Measurements from ENCODE around the gene ABR. TPM values are rescaled to one million over a fixed set of nuclear protein-coding genes. Genes with fewer than 3 reads are reported as not detected.
"Not testable (repeated sequence)": the region's sequence is repeated elsewhere in the genome, so short reads cannot be mapped to it uniquely, and the experiment has no call there.

The ABR gene
- total RNA-seq, 2 experiments from 2014 or later: 144 to 145 TPM

GRCh38 chr17:1125788-1126145 is 54.0 kb downstream of the ABR start:
- Mint-ChIP-seq H3K27me3 (no peaks in the 10 kb centered on the region), H3K4me3 (no peak overlapping the region), H3K36me3 (ENCODE audit: low read depth) (no peaks in the 10 kb centered on the region), H3K4me1 (peaks cover 20% of the 10 kb centered on the region), H3K9me3 (peaks cover 2% of the 10 kb centered on the region), H3K27ac (no peak overlapping the region)
- POLR2A ChIA-PET: no interaction called here
- CTCF ChIA-PET: interaction anchor here (1.2 kb wide), 1 partner anchor 68 kb away, joined by 3 read pairs; no protein-coding TSS in a partner anchor
- DNase-seq: no peak

- Mint-ChIP-seq H3K9me3 (peaks cover 2% of the 10 kb centered on the region), H3K36me3 (ENCODE audit: low read depth) (no peaks in the 10 kb centered on the region), H3K4me3 (no peak overlapping the region), H3K27me3 (no peaks in the 10 kb centered on the region), H3K4me1 (peaks cover 25% of the 10 kb centered on the region), H3K27ac (no peak overlapping the region)
- DNase-seq: no peak
- ChIA-PET POLR2A (no interaction called here), CTCF (interaction anchor here (1.2 to 5.5 kb wide), 2 partner anchors 63 to 67 kb away, joined by 3 to 79 read pairs; no protein-coding TSS in a partner anchor)
Observed at GRCh38 chr17:1124896-1125787, 54.6 kb downstream of the ABR start.

DNA sequence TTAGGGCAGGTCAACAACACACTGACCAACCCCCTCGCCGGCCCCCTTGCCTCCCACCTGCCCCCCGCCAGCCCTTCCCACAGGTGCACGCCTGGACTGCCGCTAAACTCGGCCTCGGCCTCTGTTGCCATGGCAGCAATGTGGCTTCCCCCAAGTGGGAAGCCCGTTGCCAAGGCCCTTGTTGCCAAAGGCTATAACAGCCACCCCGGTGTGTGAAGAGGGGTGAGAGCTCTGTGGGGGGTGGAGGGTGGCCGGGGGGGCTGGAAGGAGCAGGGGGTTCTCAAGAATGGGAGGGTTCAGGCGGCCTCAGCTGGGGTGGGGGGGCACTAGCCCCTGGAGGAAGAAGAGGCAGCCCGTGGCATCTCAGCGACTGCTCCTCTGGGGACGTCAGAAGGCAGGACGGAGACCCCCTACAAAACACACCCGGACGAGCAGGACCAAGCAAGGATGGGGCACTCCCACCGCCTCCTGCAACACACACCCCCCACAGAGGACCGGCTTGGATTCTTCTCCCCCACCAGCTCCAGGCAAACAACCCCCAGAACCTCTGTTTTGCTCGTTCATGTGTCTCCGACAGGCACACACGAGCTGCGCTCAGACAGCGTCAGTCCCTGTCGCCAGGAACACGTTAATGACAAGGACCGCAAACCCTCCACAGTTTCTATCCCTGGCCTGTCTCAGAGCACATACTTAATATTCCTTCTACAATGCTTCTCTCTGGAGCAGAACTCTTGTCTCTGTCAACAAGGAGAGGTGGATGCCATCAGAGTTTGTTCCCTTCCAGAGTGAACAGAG is 55.7 kb downstream of the ABR start:
- CTCF ChIA-PET: interaction anchor here (1.0 to 5.5 kb wide), 4 partner anchors 17 to 66 kb away, joined by 3 to 79 read pairs (median 14); no protein-coding TSS in a partner anchor
- DNase-seq: no peak
- peaks cover 25% of the 10 kb centered on the region for H3K4me1 Mint-ChIP-seq
- no peaks in the 10 kb centered on the region for H3K36me3 Mint-ChIP-seq (ENCODE audit: low read depth)
- H3K27me3 Mint-ChIP-seq: no peaks in the 10 kb centered on the region
- no peak overlapping the region for H3K4me3 Mint-ChIP-seq
- H3K9me3 Mint-ChIP-seq: peaks cover 2% of the 10 kb centered on the region
- POLR2A ChIA-PET: interaction anchor here (1.1 kb wide), 1 partner anchor 9 kb away, joined by 3 read pairs; no protein-coding TSS in a partner anchor
- no peak overlapping the region for H3K27ac Mint-ChIP-seq

DNA sequence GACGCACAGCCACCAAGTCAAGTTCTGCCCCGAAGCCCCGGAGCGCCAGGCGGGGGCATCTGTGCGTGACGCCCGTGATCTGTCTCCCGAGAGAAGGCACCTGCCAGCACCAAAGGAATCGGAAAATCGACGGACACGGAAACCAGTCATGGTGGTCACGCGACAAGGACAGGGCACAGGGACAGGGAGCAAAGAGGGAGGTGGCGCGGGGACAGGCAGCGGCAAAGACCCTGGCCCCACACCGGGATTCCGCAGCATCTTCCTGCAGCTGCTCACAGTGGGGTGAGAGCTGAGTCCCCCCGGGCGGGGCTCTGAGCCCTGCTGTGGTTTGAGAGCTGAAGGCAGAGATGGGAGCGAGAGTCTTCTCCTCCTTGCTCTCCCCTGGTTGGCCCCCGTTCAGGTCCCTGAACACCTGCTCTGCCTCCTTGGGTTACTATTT is 56.4 kb downstream of the ABR start:
- Mint-ChIP-seq H3K9me3 (no peaks in the 10 kb centered on the region), H3K36me3 (ENCODE audit: low read depth) (no peaks in the 10 kb centered on the region), H3K27me3 (no peaks in the 10 kb centered on the region), H3K4me3 (no peak overlapping the region), H3K27ac (no peak overlapping the region), H3K4me1 (peaks cover 25% of the 10 kb centered on the region)
- ChIA-PET CTCF (interaction anchor here (0.9 to 5.5 kb wide), 10 partner anchors 18 to 242 kb away, joined by 3 to 79 read pairs (median 4); no protein-coding TSS in a partner anchor), POLR2A (interaction anchor here (1.1 to 1.2 kb wide), 2 partner anchors 8 to 64 kb away, joined by 3 to 5 read pairs; no protein-coding TSS in a partner anchor)
- no peak for DNase-seq

DNA sequence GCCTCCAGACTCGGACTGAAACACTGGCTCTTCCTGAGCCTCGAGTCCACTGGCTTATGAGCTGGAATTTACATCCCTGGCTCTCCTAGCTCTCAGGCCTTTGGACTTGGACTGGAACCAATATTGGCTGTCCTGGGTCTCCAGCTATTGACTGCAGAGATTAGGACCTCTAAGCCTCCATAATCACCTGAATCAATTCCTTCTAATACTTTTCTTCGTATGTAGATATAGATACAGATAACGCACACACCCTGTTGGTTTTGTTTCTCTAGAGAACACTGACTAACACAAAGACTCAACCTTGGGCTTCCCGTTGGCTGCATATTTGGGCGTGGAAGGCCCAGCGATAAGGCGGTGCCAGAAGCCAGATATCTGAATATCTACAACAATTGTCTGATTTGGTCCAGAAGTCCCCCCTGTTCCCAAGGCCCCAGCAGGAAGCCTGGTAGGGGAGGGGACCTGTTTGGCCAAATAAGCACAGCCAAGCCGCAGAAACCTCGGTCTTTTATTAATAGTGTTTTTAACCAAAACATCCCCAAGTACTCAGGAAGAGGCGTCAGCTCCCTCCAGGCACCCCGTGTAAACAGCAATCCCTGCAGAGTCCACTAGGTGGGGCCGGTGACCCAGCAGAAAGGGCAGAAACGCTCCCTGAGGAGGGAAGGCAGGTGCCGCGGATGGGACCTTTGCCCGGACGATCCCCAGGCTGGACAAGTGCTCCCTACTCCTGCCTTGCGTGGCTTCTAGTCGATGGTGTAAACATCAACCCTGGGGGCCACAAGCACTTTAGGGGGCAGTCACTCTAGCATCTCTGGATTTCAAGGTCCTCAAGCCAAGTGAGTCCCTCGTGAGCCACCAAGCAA is 57.0 kb downstream of the ABR start:
- Mint-ChIP-seq H3K9me3 (no peaks in the 10 kb centered on the region), H3K27ac (peak overlapping the region; percentile 66), H3K36me3 (ENCODE audit: low read depth) (no peaks in the 10 kb centered on the region), H3K4me3 (no peak overlapping the region), H3K4me1 (peaks cover 25% of the 10 kb centered on the region), H3K27me3 (no peaks in the 10 kb centered on the region)
- peak; percentile 86 for DNase-seq
- POLR2A ChIA-PET: interaction anchor here (0.6 to 1.3 kb wide), 5 partner anchors 9 to 79 kb away, joined by 3 to 5 read pairs (median 3); no protein-coding TSS in a partner anchor
- CTCF ChIA-PET: interaction anchor here (0.6 to 5.5 kb wide), 32 partner anchors 8 to 243 kb away, joined by 3 to 79 read pairs (median 4); partner anchors contain the start of gene ABR

DNA sequence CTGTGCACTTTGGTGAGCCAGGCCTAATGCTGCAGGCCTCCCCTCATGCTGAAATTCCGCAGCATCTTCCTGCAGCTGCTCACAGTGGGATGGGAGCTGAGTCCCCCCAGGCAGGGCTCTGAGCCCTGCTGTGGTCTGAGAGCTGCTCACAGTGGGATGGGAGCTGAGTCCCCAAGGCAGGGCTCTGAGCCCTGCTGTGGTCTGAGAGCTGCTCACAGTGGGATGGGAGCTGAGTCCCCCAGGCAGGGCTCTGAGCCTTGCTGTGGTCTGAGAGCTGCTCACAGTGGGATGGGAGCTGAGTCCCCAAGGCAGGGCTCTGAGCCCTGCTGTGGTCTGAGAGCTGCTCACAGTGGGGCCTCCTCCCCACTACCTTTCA is 58.4 kb downstream of the ABR start:
- POLR2A ChIA-PET: interaction anchor here (1.3 kb wide), 1 partner anchor 76 kb away, joined by 4 read pairs; no protein-coding TSS in a partner anchor
- peaks cover 25% of the 10 kb centered on the region for H3K4me1 Mint-ChIP-seq
- H3K9me3 Mint-ChIP-seq; H3K27me3 Mint-ChIP-seq; DNase-seq; H3K36me3 Mint-ChIP-seq (ENCODE audit: low read depth); H3K4me3 Mint-ChIP-seq; H3K27ac Mint-ChIP-seq: not testable (repeated sequence)
- CTCF ChIA-PET: interaction anchor here (0.7 to 5.5 kb wide), 11 partner anchors 24 to 244 kb away, joined by 3 to 79 read pairs (median 8); no protein-coding TSS in a partner anchor

- H3K4me3 Mint-ChIP-seq: no peak overlapping the region
- CTCF ChIA-PET: interaction anchor here (0.6 to 5.5 kb wide), 7 partner anchors 41 to 139 kb away, joined by 3 to 79 read pairs (median 4); no protein-coding TSS in a partner anchor
- H3K36me3 Mint-ChIP-seq (ENCODE audit: low read depth): no peaks in the 10 kb centered on the region
- POLR2A ChIA-PET: interaction anchor here (1.1 kb wide), 1 partner anchor 14 kb away, joined by 3 read pairs; no protein-coding TSS in a partner anchor
- peak overlapping the region; percentile 31 for H3K27ac Mint-ChIP-seq
- H3K27me3 Mint-ChIP-seq: no peaks in the 10 kb centered on the region
- no peak for DNase-seq
- no peaks in the 10 kb centered on the region for H3K9me3 Mint-ChIP-seq
- peaks cover 29% of the 10 kb centered on the region for H3K4me1 Mint-ChIP-seq
Observed at GRCh38 chr17:1120596-1121441, 59.0 kb downstream of the ABR start.

- Mint-ChIP-seq H3K4me3 (no peak overlapping the region), H3K4me1 (peaks cover 37% of the 10 kb centered on the region), H3K27ac (no peak overlapping the region), H3K36me3 (ENCODE audit: low read depth) (no peaks in the 10 kb centered on the region), H3K27me3 (no peaks in the 10 kb centered on the region), H3K9me3 (no peaks in the 10 kb centered on the region)
- ChIA-PET CTCF (interaction anchor here (1.0 to 5.5 kb wide), 4 partner anchors 61 to 78 kb away, joined by 3 to 79 read pairs (median 14); no protein-coding TSS in a partner anchor), POLR2A (interaction anchor here (1.1 kb wide), 1 partner anchor 14 kb away, joined by 3 read pairs; no protein-coding TSS in a partner anchor)
- DNase-seq: no peak
Observed at GRCh38 chr17:1119924-1120323, 59.9 kb downstream of the ABR start.

DNA sequence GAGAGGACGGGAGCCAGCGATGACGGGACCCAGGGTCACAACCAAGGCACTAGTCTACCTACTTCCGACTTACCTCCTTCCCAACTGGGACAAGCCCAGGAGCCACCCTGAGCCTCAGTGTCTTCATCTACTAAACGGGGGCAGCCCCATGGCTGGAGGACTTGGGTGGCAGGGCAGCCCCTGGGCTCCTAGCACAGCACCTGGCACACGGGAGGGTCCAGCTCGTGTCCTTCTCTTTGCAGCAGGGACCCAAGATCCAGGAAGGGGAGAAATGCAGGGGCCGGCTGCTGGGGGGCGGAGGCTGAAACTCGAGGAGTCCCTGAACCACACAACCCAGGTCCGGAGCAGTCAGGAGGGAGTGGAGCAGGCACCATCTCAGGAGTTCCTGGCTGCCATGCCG is 63.2 kb downstream of the ABR start:
- H3K27me3 Mint-ChIP-seq: no peaks in the 10 kb centered on the region
- no peaks in the 10 kb centered on the region for H3K36me3 Mint-ChIP-seq (ENCODE audit: low read depth)
- peak overlapping the region; percentile 73 for H3K27ac Mint-ChIP-seq
- H3K4me1 Mint-ChIP-seq: peaks cover 41% of the 10 kb centered on the region
- H3K4me3 Mint-ChIP-seq: no peak overlapping the region
- DNase-seq: no peak
- H3K9me3 Mint-ChIP-seq: no peaks in the 10 kb centered on the region
- ChIA-PET CTCF (interaction anchor here (1.3 kb wide), 1 partner anchor 71 kb away, joined by 4 read pairs; no protein-coding TSS in a partner anchor), POLR2A (interaction anchor here (1.1 to 2.1 kb wide), 2 partner anchors 18 to 20 kb away, joined by 3 to 12 read pairs; no protein-coding TSS in a partner anchor)

- H3K4me3 Mint-ChIP-seq: no peak overlapping the region
- H3K36me3 Mint-ChIP-seq (ENCODE audit: low read depth): peaks cover 2% of the 10 kb centered on the region
- no peak for DNase-seq
- H3K9me3 Mint-ChIP-seq: no peaks in the 10 kb centered on the region
- POLR2A ChIA-PET: interaction anchor here (3.1 kb wide), 1 partner anchor 16 kb away, joined by 11 read pairs; no protein-coding TSS in a partner anchor
- peaks cover 52% of the 10 kb centered on the region for H3K4me1 Mint-ChIP-seq
- H3K27ac Mint-ChIP-seq: no peak overlapping the region
- CTCF ChIA-PET: no interaction called here
- no peaks in the 10 kb centered on the region for H3K27me3 Mint-ChIP-seq
Observed at GRCh38 chr17:1112875-1113274, 66.9 kb downstream of the ABR start.

Data from activated CD4-positive, alpha-beta memory T cell treated with anti-CD3 and anti-CD28 coated beads, Interleukin-2, amount 10 ng/mL, durations not matched to agents 7 days and 5 days (primary cell).